ENCODE measurements around the gene PLA2G4A.
"Not testable (repeated sequence)": the region's sequence is repeated elsewhere in the genome, so short reads cannot be mapped to it uniquely, and the experiment has no call there.

PLA2G4A gene

DNA sequence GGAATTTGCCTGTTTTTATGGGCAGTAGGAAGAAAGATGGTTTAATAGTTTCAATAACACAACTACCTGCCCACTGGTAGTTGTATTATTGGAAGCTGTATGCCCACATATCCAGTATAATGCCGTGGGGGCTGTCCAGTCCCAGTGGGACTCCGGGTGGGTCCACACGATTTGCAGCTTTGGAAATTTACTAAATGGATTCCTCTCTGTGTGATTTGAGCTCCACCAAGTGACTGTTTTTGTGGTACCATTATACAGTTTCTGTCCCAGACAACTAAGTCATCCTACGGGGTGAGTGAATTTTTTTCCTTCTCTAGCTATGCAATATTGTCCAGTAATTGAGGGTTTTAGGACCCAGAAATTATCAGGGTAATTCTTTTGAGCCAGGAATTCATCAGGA lies 86.8 kb downstream of the PLA2G4A start:
- Mint-ChIP-seq H3K27me3 (ENCODE audit: low read depth) (no peaks in the 10 kb centered on the region), H3K4me3 (no peak overlapping the region), H3K9me3 (no peaks in the 10 kb centered on the region), H3K36me3 (ENCODE audit: low read depth) (no peaks in the 10 kb centered on the region), H3K4me1 (no peaks in the 10 kb centered on the region), H3K27ac (no peak overlapping the region)
- TF ChIP-seq, protein P1, sequence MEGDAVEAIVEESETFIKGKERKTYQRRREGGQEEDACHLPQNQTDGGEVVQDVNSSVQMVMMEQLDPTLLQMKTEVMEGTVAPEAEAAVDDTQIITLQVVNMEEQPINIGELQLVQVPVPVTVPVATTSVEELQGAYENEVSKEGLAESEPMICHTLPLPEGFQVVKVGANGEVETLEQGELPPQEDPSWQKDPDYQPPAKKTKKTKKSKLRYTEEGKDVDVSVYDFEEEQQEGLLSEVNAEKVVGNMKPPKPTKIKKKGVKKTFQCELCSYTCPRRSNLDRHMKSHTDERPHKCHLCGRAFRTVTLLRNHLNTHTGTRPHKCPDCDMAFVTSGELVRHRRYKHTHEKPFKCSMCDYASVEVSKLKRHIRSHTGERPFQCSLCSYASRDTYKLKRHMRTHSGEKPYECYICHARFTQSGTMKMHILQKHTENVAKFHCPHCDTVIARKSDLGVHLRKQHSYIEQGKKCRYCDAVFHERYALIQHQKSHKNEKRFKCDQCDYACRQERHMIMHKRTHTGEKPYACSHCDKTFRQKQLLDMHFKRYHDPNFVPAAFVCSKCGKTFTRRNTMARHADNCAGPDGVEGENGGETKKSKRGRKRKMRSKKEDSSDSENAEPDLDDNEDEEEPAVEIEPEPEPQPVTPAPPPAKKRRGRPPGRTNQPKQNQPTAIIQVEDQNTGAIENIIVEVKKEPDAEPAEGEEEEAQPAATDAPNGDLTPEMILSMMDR (IDR thresholded peaks at IDR 0.05; ENCODE audit: unreplicated experiment in 3 of 3) = no peak

DNA sequence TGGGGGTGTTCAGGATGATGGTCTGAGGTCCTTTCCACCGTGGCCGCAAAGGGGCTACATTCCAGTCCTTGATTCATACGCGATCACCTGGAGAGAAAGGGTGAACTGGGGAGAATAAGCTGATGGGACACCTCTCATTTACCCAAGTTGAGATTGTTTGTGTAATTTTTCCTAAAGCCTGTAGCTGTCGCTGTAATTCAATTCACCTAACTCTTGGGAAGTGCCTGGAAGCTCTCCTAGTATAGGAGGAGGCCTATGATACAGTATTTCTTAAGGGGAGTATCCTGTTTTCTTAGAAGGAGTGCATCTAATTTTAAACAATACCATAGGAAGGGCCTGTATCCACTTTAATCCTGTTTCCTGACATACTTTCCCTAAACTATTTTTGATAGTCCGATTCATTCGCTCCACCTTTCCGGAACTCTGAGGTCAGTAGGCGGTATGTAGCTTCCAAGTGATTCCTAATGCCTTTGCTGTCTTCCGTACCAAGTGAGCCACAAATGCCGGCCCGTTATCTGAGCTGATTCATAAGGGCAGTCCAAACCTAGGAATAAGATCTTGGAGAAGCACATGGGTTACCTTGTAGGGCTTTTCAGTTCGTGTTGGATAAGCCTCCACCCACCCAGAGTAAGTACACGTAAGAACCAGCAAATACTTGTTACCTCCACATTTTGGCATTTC lies 88.5 kb downstream of the PLA2G4A start:
- not testable (repeated sequence) for H3K9me3 Mint-ChIP-seq; H3K27ac Mint-ChIP-seq; H3K27me3 Mint-ChIP-seq (ENCODE audit: low read depth); H3K4me1 Mint-ChIP-seq; H3K36me3 Mint-ChIP-seq (ENCODE audit: low read depth); H3K4me3 Mint-ChIP-seq
- TF ChIP-seq, protein P1 (IDR thresholded peaks at IDR 0.05; ENCODE audit: unreplicated experiment in 3 of 3) = peak in 1 of 3 experiments; percentile 10

DNA sequence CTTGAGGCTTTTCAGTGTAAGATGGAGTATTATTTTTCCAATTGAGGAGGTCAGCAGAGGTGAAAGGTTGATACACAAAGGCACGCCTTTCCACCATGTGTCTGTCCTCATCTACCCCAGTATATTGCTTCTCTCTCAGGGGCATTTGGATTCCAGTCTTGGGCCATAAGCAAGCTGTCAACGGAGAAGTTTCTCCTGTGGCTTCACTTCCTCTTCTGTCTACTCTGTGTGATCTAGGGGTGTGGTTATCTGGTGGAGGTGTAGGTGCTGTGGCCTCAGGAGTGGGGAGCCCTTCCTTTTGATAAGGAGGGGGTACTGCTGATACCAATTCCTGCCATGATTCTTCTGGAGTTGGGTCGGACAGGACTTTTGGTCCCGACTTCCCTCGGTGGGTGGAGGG lies 92.6 kb downstream of the PLA2G4A start:
- H3K27ac Mint-ChIP-seq; H3K4me3 Mint-ChIP-seq; H3K4me1 Mint-ChIP-seq; H3K36me3 Mint-ChIP-seq (ENCODE audit: low read depth); H3K9me3 Mint-ChIP-seq; H3K27me3 Mint-ChIP-seq (ENCODE audit: low read depth): not testable (repeated sequence)

DNA sequence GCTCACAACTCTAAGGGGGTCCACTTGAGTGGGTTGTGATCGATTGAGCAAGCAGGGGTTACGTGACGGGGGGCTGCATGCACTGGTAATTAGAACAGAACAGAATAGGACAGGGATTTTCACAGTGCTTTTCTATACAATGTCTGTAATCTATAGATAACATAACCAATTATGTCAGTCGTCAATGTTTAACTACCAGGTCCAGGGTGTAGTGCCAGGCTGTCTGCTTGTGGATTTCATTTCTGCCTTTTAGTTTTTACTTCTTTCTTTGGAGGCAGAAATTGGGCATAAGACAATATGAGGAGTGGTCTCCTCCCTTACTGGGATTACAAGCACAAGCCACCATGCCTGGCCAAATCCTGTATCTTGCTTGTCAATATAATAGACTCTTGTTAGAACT lies 94.1 kb downstream of the PLA2G4A start:
- H3K9me3 Mint-ChIP-seq; H3K36me3 Mint-ChIP-seq (ENCODE audit: low read depth); H3K27me3 Mint-ChIP-seq (ENCODE audit: low read depth); H3K4me1 Mint-ChIP-seq; H3K4me3 Mint-ChIP-seq; H3K27ac Mint-ChIP-seq: not testable (repeated sequence)

DNA sequence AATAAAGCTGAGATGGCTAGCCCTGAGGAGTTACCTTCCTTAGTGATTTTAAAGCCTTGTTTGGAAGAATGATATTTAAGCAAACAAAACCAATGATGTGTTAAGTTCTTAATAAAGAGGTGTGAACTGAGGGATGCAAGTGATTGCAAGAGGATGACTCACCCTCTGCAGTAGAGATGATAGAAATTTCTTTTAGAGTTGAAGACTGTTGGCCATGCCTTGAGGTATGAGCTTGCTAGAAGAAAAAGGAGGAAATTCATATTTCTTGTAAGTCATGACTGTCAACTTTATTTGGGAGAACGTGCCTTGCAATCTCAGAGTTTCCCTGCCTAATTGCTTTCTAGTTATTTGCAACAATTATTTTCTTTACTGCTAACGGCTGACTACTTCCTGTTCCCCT lies 94.7 kb downstream of the PLA2G4A start:
- TF ChIP-seq, protein P1 (IDR thresholded peaks at IDR 0.05; ENCODE audit: unreplicated experiment in 3 of 3) = no peak
- H3K27ac Mint-ChIP-seq = no peak overlapping the region
- H3K36me3 Mint-ChIP-seq (ENCODE audit: low read depth) = no peaks in the 10 kb centered on the region
- peaks cover 10% of the 10 kb centered on the region for H3K4me1 Mint-ChIP-seq
- no peaks in the 10 kb centered on the region for H3K27me3 Mint-ChIP-seq (ENCODE audit: low read depth)
- H3K4me3 Mint-ChIP-seq = no peak overlapping the region
- H3K9me3 Mint-ChIP-seq = peaks cover 3% of the 10 kb centered on the region

DNA sequence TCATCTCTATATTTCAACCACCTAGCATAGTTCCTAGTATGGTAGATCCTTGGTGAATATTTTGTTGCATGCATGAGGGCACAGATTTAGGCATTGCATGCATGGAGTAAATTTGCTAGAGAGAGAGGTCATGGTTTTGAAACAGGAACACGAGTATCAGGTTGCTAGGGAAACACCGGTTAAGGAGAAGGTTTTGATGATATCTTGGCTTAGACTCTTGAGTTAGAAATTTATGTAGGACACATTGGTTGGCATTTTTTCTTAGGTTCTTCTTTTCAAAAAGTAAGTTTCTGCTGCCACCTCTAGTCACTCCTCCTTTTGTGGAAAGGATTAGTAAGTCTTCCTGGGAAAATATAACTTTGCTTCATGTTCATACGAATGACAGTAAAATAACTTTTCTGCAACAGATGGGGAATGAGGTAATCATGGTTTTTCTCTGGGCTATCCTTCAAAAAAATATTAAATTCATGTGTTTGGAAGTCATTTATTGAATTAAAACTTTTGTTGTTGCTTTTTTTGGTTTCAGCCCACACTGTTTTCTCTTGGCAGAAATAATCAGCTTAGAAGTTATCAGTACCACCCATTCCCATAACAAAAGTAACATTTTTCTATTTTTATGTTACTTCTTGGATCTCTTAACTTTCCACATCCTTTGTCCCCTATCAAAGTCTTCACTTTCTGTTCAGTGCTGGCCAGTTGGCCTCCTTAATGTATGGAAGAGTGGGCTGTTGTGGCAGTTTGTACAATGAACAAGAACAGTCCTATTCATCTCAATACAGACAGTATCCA lies 97.3 kb downstream of the PLA2G4A start:
- Mint-ChIP-seq H3K36me3 (ENCODE audit: low read depth) (no peaks in the 10 kb centered on the region), H3K4me1 (peaks cover 10% of the 10 kb centered on the region), H3K9me3 (peaks cover 3% of the 10 kb centered on the region), H3K27ac (peak overlapping the region in 1 of 3 experiments; percentile 8), H3K4me3 (no peak overlapping the region), H3K27me3 (ENCODE audit: low read depth) (no peaks in the 10 kb centered on the region)
- TF ChIP-seq, protein P1 (IDR thresholded peaks at IDR 0.05; ENCODE audit: unreplicated experiment in 3 of 3) = no peak

DNA sequence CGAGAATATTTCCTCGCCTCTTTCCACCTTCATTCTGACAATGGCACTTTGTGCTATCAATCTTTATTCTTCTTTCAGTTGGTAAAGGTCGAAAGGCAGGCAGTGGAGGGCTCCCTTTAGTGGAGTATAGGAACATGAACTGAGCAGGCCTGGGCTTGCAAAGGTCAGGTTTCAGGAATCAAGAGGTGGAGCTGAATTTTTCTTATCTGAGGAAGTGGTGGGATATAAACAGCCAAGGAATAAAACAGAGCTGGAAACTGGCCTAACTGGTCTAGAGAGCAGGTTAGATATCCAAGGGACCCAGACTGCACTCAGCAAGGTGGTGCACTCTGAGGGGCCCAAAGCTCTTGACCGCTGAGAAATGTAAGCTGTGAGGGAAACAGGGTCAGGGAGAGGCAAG lies 99.1 kb downstream of the PLA2G4A start:
- peaks cover 3% of the 10 kb centered on the region for H3K9me3 Mint-ChIP-seq

More for the DNA sequence above, 99.1 kb downstream of the PLA2G4A start:
- H3K36me3 Mint-ChIP-seq (ENCODE audit: low read depth) = no peaks in the 10 kb centered on the region
- peaks cover 10% of the 10 kb centered on the region for H3K4me1 Mint-ChIP-seq
- no peak overlapping the region for H3K4me3 Mint-ChIP-seq
- no peaks in the 10 kb centered on the region for H3K27me3 Mint-ChIP-seq (ENCODE audit: low read depth)
- TF ChIP-seq, protein P1 (IDR thresholded peaks at IDR 0.05; ENCODE audit: unreplicated experiment in 3 of 3) = no peak
- no peak overlapping the region for H3K27ac Mint-ChIP-seq
